Osteoblast (primary cell): ENCODE data around the gene SMIM22. TPM values are rescaled to one million over a fixed set of nuclear protein-coding genes. Genes with fewer than 3 reads are reported as not detected.
A peak's percentile ranks its signal among the peaks of the same experiment; 100 is the strongest.

Source experiments
- DNase-seq: peaks from one replicate; pipeline ENCODE4 v3.0.0; 2011; ENCODE audit warnings: low spot score, mixed read lengths; ENCODE audit not compliant: insufficient read length; ENCODE audit errors: missing footprints
- H2AFZ ChIP-seq: 2 replicates; pipeline ENCODE4 v1.6.0; 2011; ENCODE audit warnings: mild to moderate bottlenecking, low read length
- H3K27ac ChIP-seq: 2 replicates; pipeline ENCODE4 v1.5.1; 2011; ENCODE audit warnings: mild to moderate bottlenecking, low read depth, low read length, moderate library complexity
- H3K27me3 ChIP-seq: 2 replicates; pipeline ENCODE4 v1.6.0; 2012; ENCODE audit warnings: mild to moderate bottlenecking, control low read depth, inconsistent platforms, low read length, moderate library complexity; ENCODE audit not compliant: insufficient read depth
- H3K36me3 ChIP-seq: 2 replicates; pipeline ENCODE4 v1.5.1; 2011; ENCODE audit warnings: mild to moderate bottlenecking, low read length, control low read depth, moderate library complexity; ENCODE audit not compliant: insufficient read depth
- H3K4me1 ChIP-seq: 2 replicates; pipeline ENCODE4 v1.5.1; 2011; ENCODE audit warnings: mild to moderate bottlenecking, low read length, control low read depth, moderate library complexity; ENCODE audit not compliant: insufficient read depth
- H3K4me2 ChIP-seq: 2 replicates; pipeline ENCODE4 v1.6.0; 2011; ENCODE audit warnings: mild to moderate bottlenecking, low read length; ENCODE audit not compliant: insufficient read depth
- H3K4me3 ChIP-seq: fragments of 200-600 bp; sonication (generic); 3 replicates; pipeline ENCODE4 v1.5.1; 2012; ENCODE audit warnings: mild to moderate bottlenecking, low read length, inconsistent platforms; ENCODE audit not compliant: insufficient read depth
- H3K79me2 ChIP-seq: 2 replicates; pipeline ENCODE4 v1.6.0; 2012; ENCODE audit warnings: mild to moderate bottlenecking, low read length, control low read depth, inconsistent platforms; ENCODE audit not compliant: insufficient read depth
- H3K9me3 ChIP-seq: 2 replicates; pipeline ENCODE4 v1.5.1; 2011; ENCODE audit warnings: low read depth, low read length, control low read depth
- H4K20me1 ChIP-seq: 2 replicates; pipeline ENCODE4 v1.6.0; 2012; ENCODE audit warnings: mild to moderate bottlenecking, low read length, control low read depth; ENCODE audit not compliant: insufficient read depth
- total RNA-seq: library from RNA; depleted of rRNA; stranded (reverse); fragments of >200 nt; gene quantifications from 2 replicates; pipeline ENCODE4 v1.2.3, GENCODE V29; 2012
- TF ChIP-seq, protein P1 (sequence below): IDR thresholded peaks from 2 replicates; pipeline ENCODE4 v1.5.1; 2011; ENCODE audit warnings: mild to moderate bottlenecking, low read depth, low read length, moderate library complexity; ENCODE audit errors: extremely low read depth

Gene SMIM22
- total RNA-seq, 1 donor: not detected

DNA sequence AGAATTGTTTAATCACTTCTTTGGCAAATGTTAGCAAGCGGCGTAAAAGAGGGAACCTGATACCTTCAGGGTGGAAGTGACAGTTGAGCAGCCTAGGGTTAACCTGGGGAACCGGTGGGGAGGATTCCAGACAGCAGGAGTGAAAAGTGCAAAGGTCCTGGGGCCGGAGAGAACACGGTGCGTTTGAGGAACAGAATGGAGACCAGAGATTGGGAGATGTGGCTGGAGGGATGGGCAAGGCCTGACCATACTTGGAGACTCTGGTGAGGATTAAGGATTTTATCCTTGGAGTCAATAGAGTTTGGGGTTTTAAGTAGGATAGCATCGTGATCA is 25.9 kb upstream of the SMIM22 start:
- TF ChIP-seq, protein P1, sequence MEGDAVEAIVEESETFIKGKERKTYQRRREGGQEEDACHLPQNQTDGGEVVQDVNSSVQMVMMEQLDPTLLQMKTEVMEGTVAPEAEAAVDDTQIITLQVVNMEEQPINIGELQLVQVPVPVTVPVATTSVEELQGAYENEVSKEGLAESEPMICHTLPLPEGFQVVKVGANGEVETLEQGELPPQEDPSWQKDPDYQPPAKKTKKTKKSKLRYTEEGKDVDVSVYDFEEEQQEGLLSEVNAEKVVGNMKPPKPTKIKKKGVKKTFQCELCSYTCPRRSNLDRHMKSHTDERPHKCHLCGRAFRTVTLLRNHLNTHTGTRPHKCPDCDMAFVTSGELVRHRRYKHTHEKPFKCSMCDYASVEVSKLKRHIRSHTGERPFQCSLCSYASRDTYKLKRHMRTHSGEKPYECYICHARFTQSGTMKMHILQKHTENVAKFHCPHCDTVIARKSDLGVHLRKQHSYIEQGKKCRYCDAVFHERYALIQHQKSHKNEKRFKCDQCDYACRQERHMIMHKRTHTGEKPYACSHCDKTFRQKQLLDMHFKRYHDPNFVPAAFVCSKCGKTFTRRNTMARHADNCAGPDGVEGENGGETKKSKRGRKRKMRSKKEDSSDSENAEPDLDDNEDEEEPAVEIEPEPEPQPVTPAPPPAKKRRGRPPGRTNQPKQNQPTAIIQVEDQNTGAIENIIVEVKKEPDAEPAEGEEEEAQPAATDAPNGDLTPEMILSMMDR: no peak
- peaks cover 24% of the 10 kb centered on the region for H3K79me2 ChIP-seq
- H4K20me1 ChIP-seq: no peaks in the 10 kb centered on the region
- H3K4me3 ChIP-seq: peak overlapping the region; percentile 78
- H3K9me3 ChIP-seq: no peaks in the 10 kb centered on the region
- H3K4me2 ChIP-seq: peak overlapping the region; percentile 99
- no peaks in the 10 kb centered on the region for H3K27me3 ChIP-seq
- H3K27ac ChIP-seq: no peak overlapping the region
- peak; percentile 34 for DNase-seq
- peaks cover 7% of the 10 kb centered on the region for H3K36me3 ChIP-seq
- H2AFZ ChIP-seq: peak overlapping the region; percentile 93
- peaks cover 20% of the 10 kb centered on the region for H3K4me1 ChIP-seq

DNA sequence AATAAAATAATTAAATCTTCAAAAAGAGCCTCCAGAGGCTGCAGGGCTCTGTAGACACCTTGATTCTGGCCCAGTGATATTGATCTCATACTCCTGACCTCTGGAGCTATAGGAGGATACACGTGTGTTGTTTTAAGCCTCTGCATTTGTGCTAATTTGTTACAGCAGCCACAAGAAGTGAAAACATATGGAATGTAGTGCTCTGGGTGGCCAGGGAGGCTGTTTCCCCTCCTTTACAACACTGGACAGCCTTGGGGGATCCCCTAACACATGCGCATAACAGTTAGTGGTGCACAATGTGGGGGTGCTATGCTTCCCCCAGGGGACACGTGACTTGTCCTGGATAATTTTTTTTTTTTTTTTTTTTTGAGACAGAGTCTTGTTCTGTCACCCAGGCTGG is 23.5 kb upstream of the SMIM22 start:
- Histone ChIP-seq H3K79me2 (peaks cover 4% of the 10 kb centered on the region), H3K4me2 (no peak overlapping the region), H4K20me1 (no peaks in the 10 kb centered on the region), H3K36me3 (no peaks in the 10 kb centered on the region), H3K9me3 (no peaks in the 10 kb centered on the region), H3K4me1 (peaks cover 12% of the 10 kb centered on the region), H3K27ac (no peak overlapping the region), H3K27me3 (no peaks in the 10 kb centered on the region), H3K4me3 (no peak overlapping the region), H2AFZ (no peak overlapping the region)
- DNase-seq: peak; percentile 23
- TF ChIP-seq, protein P1: no peak

DNA sequence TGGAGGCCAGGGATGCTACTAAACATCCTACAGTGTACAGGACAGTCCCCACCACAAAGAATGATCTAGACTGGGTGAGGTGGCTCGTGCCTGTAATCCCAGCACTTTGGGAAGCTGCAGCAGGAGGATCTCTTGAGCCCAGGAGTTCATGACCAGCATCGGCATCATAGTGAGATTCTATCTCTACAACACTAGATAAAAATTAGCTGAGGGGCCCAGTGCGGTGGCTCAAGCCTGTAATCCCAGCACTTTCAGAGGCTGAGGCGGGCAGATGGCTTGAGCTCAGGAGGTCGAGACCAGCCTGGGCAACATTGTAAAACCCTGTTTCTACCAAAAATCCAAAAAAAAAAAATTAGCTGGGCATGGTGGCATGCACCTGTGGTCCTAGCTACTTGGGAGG is 22.8 kb upstream of the SMIM22 start:
- DNase-seq: no peak
- H4K20me1 ChIP-seq: no peaks in the 10 kb centered on the region
- H3K79me2 ChIP-seq: no peaks in the 10 kb centered on the region
- no peak overlapping the region for H3K4me2 ChIP-seq
- no peaks in the 10 kb centered on the region for H3K27me3 ChIP-seq
- no peaks in the 10 kb centered on the region for H3K9me3 ChIP-seq
- no peak overlapping the region for H3K4me3 ChIP-seq
- peaks cover 12% of the 10 kb centered on the region for H3K4me1 ChIP-seq
- H3K27ac ChIP-seq: no peak overlapping the region
- TF ChIP-seq, protein P1: no peak
- H3K36me3 ChIP-seq: no peaks in the 10 kb centered on the region
- H2AFZ ChIP-seq: no peak overlapping the region

DNA sequence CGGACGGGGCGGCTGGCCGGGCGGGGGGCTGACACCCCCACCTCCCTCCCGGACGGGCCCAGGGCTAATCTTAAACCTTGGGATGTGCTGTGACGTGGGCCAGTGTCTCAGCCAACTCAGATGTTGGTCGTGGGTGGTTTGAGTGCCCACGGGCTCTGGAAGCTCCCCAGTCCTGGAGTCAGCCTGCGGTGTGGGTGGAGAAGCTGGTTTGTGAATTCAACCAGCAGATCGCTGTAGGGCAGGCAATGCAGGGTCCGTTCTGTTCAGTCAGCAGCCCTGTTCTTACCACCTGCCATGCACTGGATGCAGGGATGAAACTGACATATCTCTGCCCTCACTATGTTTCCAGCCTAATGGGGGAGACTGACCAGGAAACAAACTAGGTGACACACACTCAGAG is 20.2 kb upstream of the SMIM22 start:
- no peaks in the 10 kb centered on the region for H3K79me2 ChIP-seq
- H3K4me2 ChIP-seq: no peak overlapping the region
- H3K9me3 ChIP-seq: no peaks in the 10 kb centered on the region
- DNase-seq: peak; percentile 51
- no peak overlapping the region for H3K27ac ChIP-seq
- no peak overlapping the region for H2AFZ ChIP-seq
- no peaks in the 10 kb centered on the region for H4K20me1 ChIP-seq
- no peaks in the 10 kb centered on the region for H3K36me3 ChIP-seq
- TF ChIP-seq, protein P1: no peak
- H3K4me1 ChIP-seq: no peaks in the 10 kb centered on the region
- H3K27me3 ChIP-seq: no peaks in the 10 kb centered on the region
- no peak overlapping the region for H3K4me3 ChIP-seq
